NCI-H2029 treated with DMSO at 0.1 percent for 48 hours (cell line): ENCODE results near the gene TRIM31.

ENCODE experiments used
- DNase-seq: peaks from one replicate; lab custom pipeline; 2025; lab: John Stamatoyannopoulos, UW

Gene TRIM31

DNA sequence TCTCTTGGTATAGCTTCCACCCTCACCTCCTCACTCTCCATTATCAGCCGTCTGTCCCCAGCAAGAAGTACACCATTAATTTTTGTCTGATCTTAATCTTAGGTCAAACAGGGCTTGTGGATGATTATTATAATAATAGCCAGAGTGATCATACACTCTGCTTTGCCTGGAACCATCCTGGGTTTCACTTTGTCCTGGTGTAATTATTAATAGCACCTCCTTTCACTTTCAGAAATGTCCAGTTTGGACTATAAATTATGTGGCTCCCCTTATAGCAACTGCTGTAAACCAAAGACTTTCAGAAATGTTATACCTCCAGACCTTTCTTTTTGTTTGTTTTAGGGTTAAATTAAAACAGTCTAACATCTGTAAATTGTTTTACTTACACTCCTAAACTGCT is 951 bp upstream of the TRIM31 start:
- no peak for DNase-seq

DNA sequence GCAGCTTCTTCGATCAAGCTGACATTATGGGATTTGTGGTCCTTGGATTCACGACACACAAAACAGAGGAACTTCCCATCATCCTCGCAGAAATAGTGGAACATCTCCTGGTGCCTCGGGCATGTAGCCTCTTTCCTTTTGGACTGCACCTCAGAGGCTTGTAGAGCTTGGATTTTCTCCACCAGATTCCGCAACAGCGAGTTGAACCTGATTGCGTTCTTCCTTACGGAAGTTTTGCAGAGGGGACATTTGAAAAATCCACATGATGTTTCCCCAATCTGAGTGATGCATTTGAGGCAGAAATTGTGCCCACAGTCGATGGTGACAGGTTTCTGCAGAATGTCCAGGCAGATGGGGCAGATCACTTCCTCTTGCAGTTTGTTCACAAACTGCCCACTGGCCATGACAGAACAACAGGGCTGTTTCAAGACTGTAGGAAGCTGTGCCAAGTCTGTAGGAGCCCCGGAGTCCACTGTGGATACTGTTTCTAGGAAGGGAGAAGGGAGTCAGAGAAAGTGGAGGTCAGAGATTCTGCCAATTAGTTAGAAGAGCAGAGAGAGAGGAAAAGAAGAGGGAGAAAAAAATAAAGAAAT is 392 bp downstream of the TRIM31 start:
- no peak for DNase-seq

DNA sequence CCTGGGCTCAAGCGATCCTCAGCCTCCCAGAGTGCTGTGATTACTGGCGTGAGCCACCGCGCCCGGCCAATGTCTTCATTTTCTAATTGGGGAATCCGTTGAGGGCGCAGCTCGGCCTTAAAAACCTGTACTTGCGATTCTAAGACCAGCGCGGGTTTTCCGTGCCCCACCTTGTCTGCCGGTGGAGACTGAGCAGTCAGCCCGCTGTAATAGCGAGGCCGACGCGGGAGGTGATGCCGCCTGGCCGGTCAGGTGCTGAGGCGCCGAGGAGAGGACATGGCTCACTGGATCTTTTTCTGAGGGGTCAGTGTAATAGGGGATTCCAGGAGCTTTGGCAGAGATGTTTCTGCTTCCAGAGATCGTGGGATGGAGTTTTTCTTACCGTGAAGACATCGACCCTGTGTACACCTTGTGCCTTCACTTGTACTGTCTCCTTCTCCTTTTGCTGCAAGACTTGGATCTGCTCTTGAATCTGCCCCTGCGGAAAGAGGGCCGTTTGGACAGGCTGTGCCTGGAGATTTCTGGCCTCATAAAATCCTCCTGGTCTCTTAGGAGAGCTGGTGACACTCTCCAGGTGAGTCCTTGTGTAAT is 1.5 kb downstream of the TRIM31 start:
- no peak for DNase-seq

DNA sequence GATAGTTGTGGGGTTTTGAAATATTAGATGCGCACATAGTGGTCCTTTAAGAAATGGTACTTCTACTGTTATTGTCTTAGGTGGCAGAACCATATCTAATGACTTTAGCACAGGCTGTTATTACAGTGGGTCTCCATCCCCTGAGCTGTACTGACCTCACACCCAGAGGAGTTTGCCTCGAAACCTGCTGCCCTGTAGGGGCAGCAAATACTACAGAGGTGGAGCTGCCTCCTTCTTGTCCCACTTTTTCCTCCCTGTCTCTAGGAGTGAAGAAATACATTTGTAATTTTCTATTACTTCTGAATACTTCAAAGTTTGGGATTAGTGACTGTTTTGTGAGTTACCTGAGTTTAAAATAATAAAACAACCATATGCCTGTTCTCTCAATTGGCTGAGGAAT is 8.2 kb downstream of the TRIM31 start:
- no peak for DNase-seq

DNA sequence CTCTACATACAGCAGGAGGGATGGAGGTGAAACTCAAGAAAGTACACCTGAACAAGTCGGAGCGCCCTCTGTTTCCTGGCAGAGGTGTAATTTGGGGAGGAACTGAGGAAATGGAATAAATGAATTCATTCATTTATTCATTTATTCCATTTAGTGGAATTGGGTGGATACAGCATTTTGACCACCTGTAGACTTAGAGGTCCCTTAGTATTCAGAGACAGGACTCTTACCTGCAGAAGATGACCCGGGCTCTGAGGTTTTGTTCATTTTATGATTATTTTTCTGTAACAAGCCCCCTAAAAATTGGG is 9.1 kb downstream of the TRIM31 start:
- no peak for DNase-seq

DNA sequence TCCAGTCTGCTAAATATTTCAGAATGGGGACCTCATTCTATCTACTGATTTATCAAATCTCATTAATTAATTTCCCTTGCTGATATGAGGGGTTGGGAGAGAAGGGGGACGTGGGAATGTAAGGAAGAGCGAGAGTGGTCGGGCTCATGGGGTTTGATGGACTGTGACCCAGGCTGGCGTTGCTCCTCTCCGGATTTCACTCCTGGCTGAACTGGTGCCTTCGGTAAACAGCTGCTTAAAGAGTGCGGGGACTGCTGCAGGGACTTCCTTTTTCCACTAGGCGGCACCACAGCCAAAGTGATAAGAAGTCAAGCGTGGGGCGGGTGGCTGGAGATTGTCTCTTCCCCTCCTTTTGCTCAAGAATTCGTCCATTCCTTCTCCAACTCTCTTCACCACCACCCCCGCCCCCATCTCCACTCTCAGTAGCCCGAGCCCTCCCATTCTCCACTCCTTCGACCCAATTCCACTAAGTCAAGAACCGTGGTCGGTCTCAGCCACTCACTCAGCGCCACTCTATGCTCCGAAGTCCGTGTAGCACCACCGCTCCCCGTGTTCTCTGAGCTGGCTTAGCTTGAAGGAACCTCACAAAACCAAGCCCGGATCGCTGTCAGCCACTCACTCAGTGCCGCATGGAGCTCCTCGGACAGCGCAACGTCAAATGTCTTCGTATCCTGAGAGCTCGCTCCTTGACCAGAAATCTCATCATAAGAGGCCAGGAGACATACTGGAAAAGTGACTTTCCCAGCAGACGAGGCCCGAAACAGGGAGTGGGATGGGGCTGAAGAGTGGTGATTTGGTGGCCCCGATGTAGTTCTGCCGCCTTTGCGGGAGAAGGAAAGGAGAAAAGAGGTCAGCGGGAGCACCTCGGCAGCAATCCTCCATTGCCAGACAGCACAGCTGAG is 9.7 kb downstream of the TRIM31 start:
- peak; percentile 69 for DNase-seq

DNA sequence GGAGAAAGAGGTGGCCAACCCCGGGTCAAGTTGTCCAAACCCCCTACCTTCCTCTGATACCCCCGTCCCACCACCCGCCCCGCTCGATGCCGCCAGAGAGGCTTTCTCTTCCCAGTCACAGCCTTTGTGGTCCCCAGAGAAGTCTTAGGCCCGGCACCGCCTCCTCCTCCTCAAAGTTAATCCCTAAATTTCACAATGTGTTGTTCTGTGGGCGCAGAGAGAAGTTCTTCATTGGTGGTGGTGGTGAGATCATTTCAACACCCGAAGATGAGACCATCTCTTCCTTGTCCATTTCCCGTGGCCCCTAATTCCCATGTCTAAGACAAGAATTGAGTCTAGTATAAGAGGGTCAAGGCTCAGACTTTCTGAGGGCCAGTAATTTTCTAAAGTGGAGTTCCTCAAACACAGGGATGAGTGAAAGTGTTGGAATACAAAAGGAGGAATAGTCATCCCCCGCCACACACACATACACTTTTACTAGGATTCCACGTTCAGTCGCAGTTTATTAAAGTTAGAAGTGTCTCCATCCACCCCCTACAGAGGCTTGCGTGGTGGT is 10.4 kb downstream of the TRIM31 start:
- no peak for DNase-seq

DNA sequence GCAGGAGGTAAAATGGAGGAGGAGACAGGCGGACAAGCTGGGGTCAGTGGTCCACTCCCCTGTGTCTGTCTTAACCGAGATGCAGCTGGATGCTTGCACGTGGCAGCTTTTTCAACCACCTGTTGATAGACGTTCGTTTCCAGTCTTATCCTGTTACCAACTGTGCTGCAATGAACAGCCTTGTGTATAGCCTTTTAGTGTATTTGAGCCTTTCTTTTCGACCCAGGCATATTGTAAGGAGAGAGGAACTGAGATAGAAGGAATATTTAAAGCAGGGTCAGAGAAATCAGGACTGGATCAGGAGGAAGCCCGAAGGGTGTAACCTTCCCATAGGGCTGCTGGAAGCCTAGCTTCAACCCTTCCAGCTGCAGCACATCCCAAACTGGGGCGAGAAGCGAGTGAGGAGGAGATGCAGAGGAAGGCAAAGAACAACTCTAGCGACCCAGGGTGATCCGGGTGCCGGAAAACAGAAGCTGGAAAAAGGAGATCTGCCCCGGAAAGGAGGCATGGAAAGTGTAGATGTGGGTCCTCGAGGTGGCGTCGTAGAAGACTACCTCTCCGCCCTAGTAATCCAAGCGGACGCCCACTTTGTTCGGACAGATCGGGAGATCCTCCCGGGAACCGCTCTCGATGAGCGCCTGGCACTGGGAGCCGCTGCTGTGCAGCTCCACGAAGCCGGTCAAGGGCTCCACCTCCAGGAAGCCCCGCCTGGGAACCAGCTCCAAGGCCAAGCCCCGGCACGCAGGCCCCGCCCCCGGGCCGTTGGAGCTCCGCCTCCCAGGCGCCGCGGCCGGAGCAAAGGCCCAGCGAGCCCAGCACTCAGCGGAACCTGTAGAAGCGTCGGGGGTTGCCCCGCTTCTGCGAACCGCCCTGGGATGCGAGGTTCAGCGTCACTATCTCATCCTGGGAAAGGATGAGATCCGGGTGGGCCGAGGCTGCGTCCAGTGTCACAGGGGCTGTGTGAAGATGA is 11.2 kb downstream of the TRIM31 start:
- peak; percentile 4 for DNase-seq

DNA sequence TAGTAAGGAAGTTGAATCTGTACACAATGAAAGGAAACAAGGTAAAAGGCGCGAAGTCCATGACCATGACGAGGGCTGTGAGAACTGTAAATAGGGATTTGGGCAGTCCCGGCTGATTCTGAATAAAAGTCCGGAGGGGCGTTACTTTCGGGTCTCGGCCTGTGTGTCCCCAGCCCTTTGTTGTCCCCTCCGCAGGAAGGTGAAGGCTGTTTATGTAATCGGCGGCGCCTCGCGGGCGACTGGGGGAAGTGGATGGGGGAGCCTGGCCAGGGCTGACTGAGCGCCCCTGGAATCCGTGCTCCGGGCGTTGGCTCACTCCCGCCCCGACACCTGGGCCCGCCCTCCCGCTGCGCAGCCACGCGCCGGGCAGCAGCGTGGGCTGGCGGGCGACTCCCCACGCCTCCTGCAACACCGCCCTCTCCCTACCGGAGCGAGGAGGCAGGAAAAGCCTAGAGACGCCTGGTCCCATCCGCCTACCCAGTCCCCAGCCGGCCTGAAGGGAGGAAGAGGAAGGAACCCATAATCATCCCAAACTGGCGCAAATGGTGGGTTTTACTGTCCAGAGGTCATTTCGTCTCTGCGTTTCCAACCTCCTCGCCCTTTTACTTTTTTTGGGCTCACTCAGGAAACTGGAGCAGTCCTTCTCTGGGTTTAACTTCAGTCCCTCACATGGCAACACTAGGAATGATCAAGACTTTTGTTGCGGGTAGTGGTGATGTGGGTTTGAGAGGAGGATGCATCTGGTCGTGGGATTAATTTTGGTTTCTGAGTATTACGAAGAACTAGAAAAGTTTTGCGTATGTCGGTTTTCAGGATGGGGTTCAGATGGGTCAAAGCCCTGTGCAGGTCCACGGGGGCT is 12.1 kb downstream of the TRIM31 start:
- no peak for DNase-seq

DNA sequence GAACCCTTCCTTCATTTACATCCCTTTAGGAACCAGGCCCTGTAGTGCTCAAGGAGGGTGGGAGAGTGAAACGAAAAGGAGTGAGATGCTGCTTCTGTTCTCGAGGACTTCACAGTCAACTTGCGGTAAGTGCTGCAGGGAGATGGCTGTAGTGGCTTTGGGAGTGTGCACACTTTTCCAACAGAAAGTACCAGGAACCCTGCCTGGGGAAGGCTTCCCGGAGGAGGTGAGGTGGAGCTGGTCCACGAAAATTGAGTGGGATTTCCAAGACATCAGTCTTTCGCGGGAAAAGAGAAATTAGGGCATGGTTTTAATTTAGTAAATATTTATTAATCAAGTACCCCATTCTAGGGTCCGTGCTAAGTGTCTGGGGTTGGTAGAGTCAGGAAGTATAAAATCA is 12.7 kb downstream of the TRIM31 start:
- no peak for DNase-seq

DNA sequence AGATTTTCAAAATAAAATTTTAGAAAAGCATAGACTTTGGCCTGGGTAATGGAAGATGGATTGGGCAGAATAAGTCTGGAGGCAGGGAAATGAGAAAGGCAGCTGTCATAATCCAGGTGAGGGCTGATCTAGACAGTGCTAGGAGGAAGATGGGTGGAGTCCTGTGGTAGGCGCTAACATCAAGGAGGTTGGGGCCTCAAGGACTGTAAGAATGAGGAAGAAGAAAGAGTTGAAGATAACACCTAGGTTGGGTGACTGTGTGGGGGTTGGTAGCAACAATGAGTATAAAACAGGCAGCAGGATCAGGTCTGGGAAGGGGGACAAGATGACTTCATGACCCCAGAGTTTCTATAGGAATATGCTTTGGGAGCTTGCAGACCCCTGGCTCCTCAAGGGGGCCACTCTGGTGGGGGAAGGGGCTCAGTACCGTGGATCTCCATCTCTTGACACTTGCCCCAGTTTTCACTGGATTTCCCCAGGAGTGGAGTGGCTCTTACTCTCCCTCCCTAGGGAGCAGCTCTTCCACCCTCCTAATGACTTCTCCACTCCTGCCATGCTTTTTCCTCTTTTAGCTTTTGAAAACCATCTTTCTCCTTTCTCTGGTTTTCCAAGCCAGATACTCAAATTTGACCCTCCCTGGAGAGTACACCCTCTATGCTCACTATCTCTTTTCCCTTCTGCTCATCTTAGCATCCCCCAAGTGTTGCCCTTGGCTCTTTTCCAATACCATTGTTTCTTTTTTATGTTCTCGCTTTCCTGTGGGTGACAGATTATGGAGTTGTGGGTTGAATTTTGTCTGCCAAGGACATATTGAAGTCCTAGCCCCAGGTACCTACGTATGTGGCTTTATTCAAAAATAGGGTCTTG is 14.8 kb downstream of the TRIM31 start:
- no peak for DNase-seq

DNA sequence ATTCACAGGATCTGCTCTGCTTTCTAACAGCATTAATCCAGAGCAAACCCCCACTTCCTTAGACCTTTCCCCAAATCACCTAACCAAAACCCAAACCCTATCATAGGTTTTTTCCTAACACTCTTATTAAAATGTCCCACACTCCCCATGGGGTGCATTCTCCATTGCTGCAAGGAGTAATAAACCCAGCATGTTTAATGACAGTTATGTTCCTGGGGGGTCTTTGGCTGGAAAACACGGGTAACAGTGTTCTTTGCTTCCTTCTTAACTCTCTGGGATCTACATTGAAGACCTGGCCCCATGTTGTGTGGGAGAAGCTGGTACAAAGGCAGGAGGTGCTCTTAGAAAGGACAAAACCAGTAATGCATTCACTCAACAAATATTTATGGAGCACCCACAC is 16.1 kb downstream of the TRIM31 start:
- no peak for DNase-seq

DNA sequence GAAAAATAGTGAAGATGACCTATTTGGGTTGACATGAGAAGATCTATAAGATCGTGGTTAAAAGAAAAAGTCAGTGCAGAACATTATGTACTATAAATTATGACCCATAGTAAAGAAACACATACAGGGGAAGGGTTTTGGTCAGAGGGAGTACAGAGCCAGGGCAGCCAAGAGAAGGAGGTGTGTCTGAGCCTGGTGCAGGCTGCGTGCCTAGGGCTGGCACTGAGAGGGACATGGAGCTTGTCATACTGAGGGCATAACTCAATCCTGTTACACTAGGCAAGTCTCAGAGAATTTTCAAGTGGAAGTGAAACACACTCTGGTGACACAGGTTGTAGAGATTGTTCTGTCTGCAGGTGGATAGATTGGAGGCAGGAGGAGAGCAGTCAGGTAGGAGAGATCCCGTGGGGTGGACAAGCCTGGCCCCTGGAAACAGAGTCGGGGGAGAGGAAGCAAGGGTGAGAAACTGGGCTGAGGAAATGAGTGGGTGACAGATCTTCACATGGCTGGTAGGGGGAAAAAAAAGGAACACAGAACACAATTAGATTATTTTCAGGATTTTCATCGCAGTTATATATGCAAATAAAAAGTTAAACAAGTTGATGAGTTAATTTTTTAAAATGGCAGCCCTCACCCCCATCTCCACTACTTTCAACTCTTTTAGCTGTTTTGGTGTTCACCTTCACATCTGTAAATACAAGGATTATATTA is 18.8 kb downstream of the TRIM31 start:
- no peak for DNase-seq

DNA sequence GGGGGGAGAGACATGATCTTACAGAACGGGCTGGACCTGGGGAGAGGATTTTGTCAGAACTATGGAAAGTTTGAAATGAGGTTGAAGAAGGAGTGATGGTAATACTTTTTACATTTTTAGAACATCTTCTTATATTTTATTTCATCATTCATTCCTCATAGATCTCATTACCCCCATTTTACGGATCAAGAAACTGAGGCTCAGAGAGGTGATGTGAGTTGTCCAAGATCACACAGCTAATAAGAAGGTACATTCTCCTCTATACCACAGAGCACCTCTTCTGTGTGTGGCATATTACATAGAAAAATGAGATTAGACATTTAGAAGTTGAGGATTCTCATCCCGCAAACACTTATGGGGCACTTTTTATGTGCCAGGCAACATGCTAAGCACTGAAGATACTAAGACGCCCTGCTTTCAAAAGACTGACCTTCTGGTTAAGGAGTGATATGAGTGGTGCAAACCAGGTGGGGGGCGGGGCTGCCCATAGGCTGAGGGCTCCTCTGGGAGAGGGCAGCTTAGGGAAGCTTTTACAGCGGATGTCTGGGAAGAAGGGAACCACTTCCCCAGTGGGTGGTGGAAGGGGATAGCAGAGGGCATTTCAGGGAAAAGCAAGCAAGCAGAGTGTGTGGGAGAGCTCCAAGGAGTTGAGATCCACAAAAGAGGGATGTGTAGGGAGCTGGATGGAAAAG is 19.9 kb downstream of the TRIM31 start:
- DNase-seq: no peak

DNA sequence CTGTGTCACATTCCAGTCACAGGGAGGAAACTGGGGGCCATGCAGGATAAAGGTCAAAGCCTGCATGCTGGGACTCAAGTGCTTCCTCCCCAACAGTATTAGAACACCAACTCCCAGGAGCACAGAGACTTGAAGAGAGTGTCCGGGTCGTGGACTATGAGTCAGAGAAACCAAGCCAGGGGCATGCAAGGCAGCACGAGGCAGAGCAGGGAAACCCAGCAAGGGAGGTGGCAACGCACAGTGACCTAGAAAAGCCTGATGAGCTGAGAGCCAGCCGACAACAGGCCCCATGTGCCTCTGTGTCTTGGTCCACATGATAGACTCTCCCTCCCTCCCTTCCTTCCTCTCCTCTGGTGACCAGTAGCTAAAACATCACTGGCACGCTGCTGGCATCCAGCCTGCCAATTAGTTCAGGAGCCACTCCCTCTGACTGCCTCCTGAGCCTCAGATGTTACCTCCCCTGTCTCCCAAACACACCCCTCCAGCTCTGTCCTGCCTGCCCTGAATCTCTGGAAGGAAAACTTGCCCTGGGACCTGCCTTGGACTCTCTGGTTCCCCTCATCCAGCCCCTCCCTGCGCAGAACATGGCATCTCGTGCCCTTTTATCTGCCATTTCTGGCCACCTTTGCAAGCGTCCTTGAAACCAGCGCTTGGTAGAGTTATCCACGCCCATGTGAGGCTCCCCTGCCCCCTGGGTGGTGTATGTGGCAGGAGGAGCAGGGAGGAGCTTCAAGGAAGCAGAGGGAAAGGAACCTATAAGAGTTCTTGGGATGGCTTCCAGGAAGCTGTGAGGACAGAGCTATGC is 21.1 kb downstream of the TRIM31 start:
- no peak for DNase-seq

DNA sequence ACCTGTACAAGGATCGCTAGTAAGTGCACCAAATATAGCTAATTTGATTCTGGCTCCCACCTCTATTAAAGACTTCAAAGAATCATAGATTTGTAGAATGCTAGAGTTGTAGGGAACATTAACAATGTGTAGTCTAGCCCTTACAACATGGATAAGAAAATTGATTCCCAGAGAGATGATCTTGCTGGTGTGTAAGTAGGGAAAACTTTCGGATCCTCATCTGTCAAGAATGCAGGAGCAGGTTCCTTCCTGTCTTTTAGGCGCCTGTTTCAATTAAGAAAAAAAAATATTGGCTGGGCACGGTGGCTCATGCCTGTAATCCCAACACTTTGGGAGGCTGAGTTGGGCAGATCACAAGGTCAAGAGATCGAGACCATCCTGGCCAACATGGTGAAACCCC is 25.0 kb downstream of the TRIM31 start:
- no peak for DNase-seq

DNA sequence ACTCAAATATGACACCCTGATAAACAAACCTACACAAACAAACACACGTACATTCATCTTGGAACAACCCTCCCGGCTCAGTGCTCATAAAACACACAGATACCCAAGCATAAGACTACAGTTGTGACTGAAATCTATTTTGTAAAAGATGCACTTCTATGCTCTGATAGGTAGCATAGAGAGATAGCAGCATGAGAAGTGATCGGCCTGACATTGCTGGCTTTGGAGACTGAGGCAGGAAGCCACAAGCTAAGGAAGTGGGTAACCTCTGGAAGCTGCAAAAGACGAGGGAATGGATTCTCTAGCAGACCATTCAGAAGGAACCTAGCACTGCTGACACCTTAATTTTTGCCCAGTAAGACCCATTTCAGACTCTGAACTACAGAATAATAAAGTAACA is 35.7 kb downstream of the TRIM31 start:
- no peak for DNase-seq
